Activated B cell treated with CpG ODN at 0.5 μM for 24 hours (primary cell): ENCODE measurements around the gene DNAJA3. TPM values are rescaled to one million over a fixed set of nuclear protein-coding genes. Genes with fewer than 3 reads are reported as not detected.

ENCODE experiments used
- ATAC-seq: fragments of 200-7000 bp; cut with Tn5 transposase; one replicate; pipeline ENCODE4 v1.10.0; 2021; ENCODE audit warnings: low read depth, mild to moderate bottlenecking, moderate library complexity
- CTCF ChIA-PET: fragments of 350-600 bp; sonication (Branson Sonifier 250); formaldehyde crosslinking; loops from one replicate; lab custom pipeline; 2021; ENCODE audit warnings: antibody characterized with exemption; lab: Charles Lee
- POLR2A ChIA-PET: fragments of 350-600 bp; sonication (Branson Sonifier 250); formaldehyde crosslinking; loops from one replicate; lab custom pipeline; 2021; ENCODE audit warnings: antibody characterized with exemption; lab: Charles Lee
- DNase-seq: peaks from one replicate; pipeline ENCODE4 v3.0.0; 2022
- H3K27ac Mint-ChIP-seq: one replicate; pipeline ENCODE4 v1.8.0; 2020; ENCODE audit warnings: mixed read lengths
- H3K27me3 Mint-ChIP-seq: one replicate; pipeline ENCODE4 v1.8.0; 2021; ENCODE audit warnings: mixed read lengths
- H3K36me3 Mint-ChIP-seq: one replicate; pipeline ENCODE4 v1.8.0; 2021; ENCODE audit warnings: low read depth, mixed read lengths
- H3K4me1 Mint-ChIP-seq: one replicate; pipeline ENCODE4 v1.8.0; 2021; ENCODE audit warnings: mixed read lengths
- H3K4me3 Mint-ChIP-seq: one replicate; pipeline ENCODE4 v1.8.0; 2020; ENCODE audit warnings: mild to moderate bottlenecking, mixed read lengths
- H3K9me3 Mint-ChIP-seq: one replicate; pipeline ENCODE4 v1.8.0; 2020; ENCODE audit warnings: mixed read lengths
- CTCF ChIP-seq: fragments of 200-600 bp; IDR thresholded peaks from one replicate; pipeline ENCODE4 v1.8.0; 2022; ENCODE audit warnings: antibody characterized with exemption, mild to moderate bottlenecking
- intact Hi-C: fragments of 100-400 bp; cut with micrococcal nuclease; formaldehyde crosslinking; loops from one replicate; pipeline ENCODE4 v1.15.1; 2024
- total RNA-seq: library from RNA; stranded (reverse); gene quantifications from 2 replicates; pipeline ENCODE4 v1.2.3, GENCODE V29; 2022

The DNAJA3 gene
- total RNA-seq, 1 donor from 2014 or later: 62.6 TPM

GRCh38 chr16:4401094-4401501, 24.6 kb upstream of the DNAJA3 start:
- TF ChIP-seq CTCF: no peak
- H3K4me3 Mint-ChIP-seq: no peak overlapping the region
- H3K27ac Mint-ChIP-seq: peak overlapping the region; percentile 7
- intact Hi-C loops: no loop called here
- DNase-seq: no peak
- H3K27me3 Mint-ChIP-seq: no peaks in the 10 kb centered on the region
- ChIA-PET CTCF (interaction anchor here (3.1 kb wide), 1 partner anchor 42 kb away, joined by 43 read pairs; no protein-coding TSS in a partner anchor), POLR2A (no interaction called here)
- peaks cover 2% of the 10 kb centered on the region for H3K4me1 Mint-ChIP-seq
- peaks cover 67% of the 10 kb centered on the region for H3K36me3 Mint-ChIP-seq
- ATAC-seq: no peak
- no peaks in the 10 kb centered on the region for H3K9me3 Mint-ChIP-seq

GRCh38 chr16:4401510-4401909, 24.2 kb upstream of the DNAJA3 start:
- ChIA-PET CTCF (interaction anchor here (0.8 to 3.1 kb wide), 10 partner anchors 8 to 107 kb away, joined by 3 to 43 read pairs (median 8); partner anchors contain the start of gene PAM16), POLR2A (no interaction called here)
- DNase-seq (no peak), ATAC-seq (no peak)
- Mint-ChIP-seq H3K27ac (no peak overlapping the region), H3K4me1 (peaks cover 2% of the 10 kb centered on the region), H3K27me3 (no peaks in the 10 kb centered on the region), H3K4me3 (no peak overlapping the region), H3K9me3 (no peaks in the 10 kb centered on the region), H3K36me3 (peaks cover 66% of the 10 kb centered on the region)
- no peak for TF ChIP-seq CTCF
- intact Hi-C loops: no loop called here

DNA sequence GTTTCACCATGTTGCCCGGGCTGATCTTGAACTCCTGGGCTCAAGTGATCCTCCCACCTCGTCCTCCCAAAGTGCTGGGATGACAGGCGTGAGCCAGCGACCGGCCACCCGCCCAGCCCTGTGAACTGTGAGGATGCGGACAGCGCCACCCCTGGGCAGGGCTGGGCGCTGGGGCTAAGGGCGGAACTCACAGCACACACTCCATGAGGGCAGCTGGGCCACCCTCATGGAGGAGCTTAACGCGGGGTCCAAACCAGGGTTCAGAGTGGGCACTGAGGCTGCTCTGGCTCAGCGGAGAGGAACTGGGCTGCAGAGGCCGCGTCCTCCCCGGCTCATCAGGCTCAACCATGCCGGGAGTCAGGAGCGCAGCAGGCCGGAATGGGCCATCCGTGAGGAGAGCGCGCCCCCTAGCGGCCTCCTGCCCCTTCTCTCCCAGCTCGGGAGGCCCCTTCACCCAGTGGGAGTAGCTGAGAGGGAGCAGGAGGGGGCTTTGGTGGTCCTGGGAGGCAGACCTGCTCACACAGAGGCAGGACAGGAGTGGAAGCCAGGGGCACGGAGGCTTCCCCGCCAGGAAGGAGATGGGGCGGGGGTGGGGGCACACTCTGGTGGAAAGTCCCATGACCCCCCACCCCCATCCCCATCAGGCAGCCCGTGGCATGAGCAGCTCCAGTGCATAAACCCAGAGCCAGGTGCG, 23.1 kb upstream of the DNAJA3 start:
- ChIA-PET CTCF (interaction anchor here (0.6 to 3.1 kb wide), 33 partner anchors 9 to 660 kb away, joined by 3 to 43 read pairs (median 5); partner anchors contain the start of genes CORO7, HMOX2 and PAM16), POLR2A (interaction anchor here (0.7 to 1.7 kb wide), 7 partner anchors 10 to 130 kb away, joined by 3 to 7 read pairs (median 4); partner anchors contain the start of genes CORO7 and TFAP4)
- H3K9me3 Mint-ChIP-seq: no peaks in the 10 kb centered on the region
- no peaks in the 10 kb centered on the region for H3K27me3 Mint-ChIP-seq
- H3K27ac Mint-ChIP-seq: no peak overlapping the region
- intact Hi-C loops: loop anchor here (1.0 to 2.0 kb wide), 5 partner anchors 43 to 463 kb away; no protein-coding TSS in a partner anchor
- no peak overlapping the region for H3K4me3 Mint-ChIP-seq
- peaks cover 2% of the 10 kb centered on the region for H3K4me1 Mint-ChIP-seq
- TF ChIP-seq CTCF: peak; percentile 59
- ATAC-seq (peak; percentile 86), DNase-seq (peak; percentile 75)
- H3K36me3 Mint-ChIP-seq: peaks cover 65% of the 10 kb centered on the region

DNA sequence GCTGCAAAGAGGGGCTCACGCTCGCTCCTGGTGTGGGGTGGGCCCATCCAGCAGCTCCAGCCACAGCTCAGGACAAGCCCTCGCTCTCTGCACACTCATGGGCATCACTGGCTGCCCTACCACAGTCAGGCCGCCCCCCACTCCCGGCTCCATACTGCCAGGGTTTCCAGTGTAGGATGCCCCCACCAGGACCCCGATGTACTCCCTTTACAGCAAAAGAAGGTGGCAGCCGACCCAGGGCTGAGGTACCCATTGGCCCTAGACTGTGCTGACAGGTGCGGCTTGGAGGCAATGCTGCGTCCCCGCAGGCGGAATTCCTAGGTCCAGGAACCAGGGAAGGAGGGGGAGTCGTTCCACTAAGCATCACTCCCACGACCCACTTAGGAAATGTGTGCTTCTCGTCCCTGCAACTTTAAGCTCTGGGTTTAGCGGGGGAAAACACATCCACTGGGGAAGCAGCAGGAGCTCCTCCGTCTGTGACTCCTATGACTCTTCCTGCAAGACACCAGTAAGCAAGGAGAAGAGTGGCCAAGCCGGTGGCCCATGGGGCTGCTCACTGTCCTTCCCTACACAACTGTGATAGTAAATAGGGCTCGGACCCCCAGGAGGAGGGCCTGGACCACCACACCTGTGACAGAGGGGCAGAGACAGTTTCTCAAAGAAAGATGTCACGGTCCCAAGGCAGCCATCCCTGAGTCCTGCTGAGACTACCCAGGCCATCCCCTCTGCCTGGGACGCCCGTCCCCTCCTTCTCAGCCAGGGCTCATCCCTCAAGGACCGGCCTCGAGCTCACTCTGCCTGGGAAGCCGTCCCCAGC, 22.3 kb upstream of the DNAJA3 start:
- POLR2A ChIA-PET: interaction anchor here (0.7 to 1.7 kb wide), 6 partner anchors 9 to 130 kb away, joined by 3 to 7 read pairs (median 4); partner anchors contain the start of genes CORO7 and TFAP4
- intact Hi-C loops: loop anchor here (2.0 kb wide), 1 partner anchor 421 kb away; no protein-coding TSS in a partner anchor
- ATAC-seq (no peak), DNase-seq (no peak)
- Mint-ChIP-seq H3K4me3 (no peak overlapping the region), H3K27ac (no peak overlapping the region), H3K4me1 (peaks cover 2% of the 10 kb centered on the region), H3K9me3 (no peaks in the 10 kb centered on the region), H3K36me3 (peaks cover 69% of the 10 kb centered on the region), H3K27me3 (no peaks in the 10 kb centered on the region)
- CTCF ChIA-PET: interaction anchor here (0.6 to 3.1 kb wide), 33 partner anchors 8 to 660 kb away, joined by 3 to 43 read pairs (median 4); partner anchors contain the start of genes CORO7, HMOX2 and PAM16
- peak; percentile 8 for TF ChIP-seq CTCF
